K562 (cell line): ENCODE results near the gene LDB2. TPM values are rescaled to one million over a fixed set of nuclear protein-coding genes. Genes with fewer than 3 reads are reported as not detected.

Experiments used
- ATAC-seq: fragments of 200-7000 bp; cut with Tn5 transposase; 3 replicates; pipeline ENCODE4 v1.9.1; 2020; ENCODE audit warnings: moderate library complexity
- BruUV-seq: library from RNA; stranded (reverse); fragments of 400-500 nt; replicated peaks from 2 replicates; lab custom pipeline; 2021; lab: Mats Ljungman, UMichigan
- CTCF ChIA-PET: fragments of 300-600 bp; formaldehyde crosslinking; extraction: SDS; loops from one replicate; lab custom pipeline; 2021; ENCODE audit warnings: low intra/inter-chr PET ratio; lab: Yijun Ruan, JAX
- POLR2A ChIA-PET: fragments of 300-600, 350-650 bp; sonication (Branson Sonifier 250); formaldehyde crosslinking; extraction: SDS; loops from one replicate; lab custom pipeline; 2021; ENCODE audit warnings: antibody characterized with exemption, inconsistent platforms; lab: Yijun Ruan, JAX
- DNase-seq, 4 experiments: peaks; one replicate each; pipeline versions ENCODE4 v3.0.0 to v3.0.0-alpha.2; 2011 to 2018; ENCODE audit warnings: low spot score in 3 of 4, mixed read lengths in 3 of 4; ENCODE audit errors: extremely low read depth in 1 of 4
- FAIRE-seq: peaks from 2 replicates; lab custom pipeline; 2011; peaks lifted over from hg19 to GRCh38; lab: Jason Lieb, UNC
- H2AFZ ChIP-seq: 2 replicates; pipeline ENCODE4 v1.6.0; 2011; ENCODE audit warnings: low read depth, low read length, control low read depth, inconsistent platforms
- H3K27ac ChIP-seq: fragments of 200-600 bp; 3 replicates; pipeline ENCODE4 v1.8.0; 2011; ENCODE audit warnings: low read depth, mild to moderate bottlenecking, control low read depth, inconsistent platforms, low read length, moderate library complexity, mixed read lengths; ENCODE audit errors: extremely low read depth
- H3K27me3 ChIP-seq, 2 experiments: fragments of 300-600 bp in 1 of 2; 2 replicates in 1 of 2; 3 replicates in 1 of 2; pipeline versions ENCODE4 v1.6.0 to v1.8.0; 2011; ENCODE audit warnings: inconsistent platforms in 2 of 2, low read length in 2 of 2, mild to moderate bottlenecking in 1 of 2, mixed read lengths in 1 of 2, moderate library complexity in 1 of 2; ENCODE audit not compliant: control insufficient read depth in 2 of 2, insufficient read depth in 2 of 2
- H3K36me3 ChIP-seq: fragments of 300-600 bp; 3 replicates; pipeline ENCODE4 v1.8.0; 2011; ENCODE audit warnings: mild to moderate bottlenecking, low read length, inconsistent platforms; ENCODE audit not compliant: control insufficient read depth, insufficient read depth
- H3K4me1 ChIP-seq, 2 experiments: fragments of 200-600 bp in 1 of 2; replicated peaks in 1 of 2; 2 replicates in 1 of 2; 3 replicates in 1 of 2; pipeline versions ENCODE4 v1.5.1 to v1.8.0; 2011; ENCODE audit warnings: inconsistent platforms in 2 of 2, low read length in 2 of 2, mild to moderate bottlenecking in 1 of 2, mixed read lengths in 1 of 2, moderate library complexity in 1 of 2; ENCODE audit not compliant: control insufficient read depth in 2 of 2, insufficient read depth in 2 of 2
- H3K4me2 ChIP-seq: 2 replicates; pipeline ENCODE4 v1.6.1; 2011; ENCODE audit warnings: low read length, control low read depth, inconsistent platforms, mixed read lengths; ENCODE audit not compliant: insufficient read depth
- H3K4me3 ChIP-seq: fragments of 200-600 bp; sonication (generic), shearing (Covaris generic); 2 replicates; pipeline ENCODE4 v1.5.1; 2016; ENCODE audit warnings: control low read depth, inconsistent platforms
- H3K79me2 ChIP-seq: fragments of 200-600 bp; 3 replicates; pipeline ENCODE4 v1.8.0; 2011; ENCODE audit warnings: low read length, inconsistent platforms; ENCODE audit not compliant: control insufficient read depth, insufficient read depth
- H3K9ac ChIP-seq, 2 experiments: 2 replicates each; pipeline versions ENCODE4 v1.6.0 to v1.6.1; 2011; ENCODE audit warnings: low read depth in 2 of 2, low read length in 2 of 2, control low read depth in 1 of 2, inconsistent platforms in 1 of 2, mild to moderate bottlenecking in 1 of 2, mixed read lengths in 1 of 2; ENCODE audit not compliant: insufficient read depth in 1 of 2
- H3K9me1 ChIP-seq: one replicate; pipeline ENCODE4 v1.6.0; 2011; ENCODE audit warnings: inconsistent platforms, mild to moderate bottlenecking, low read length, moderate library complexity; ENCODE audit not compliant: control insufficient read depth, insufficient read depth
- H3K9me3 ChIP-seq: replicated peaks from 2 replicates; pipeline ENCODE4 v1.5.1; 2011; ENCODE audit warnings: low read depth, low read length, inconsistent platforms; ENCODE audit not compliant: control insufficient read depth, insufficient read depth
- H4K20me1 ChIP-seq: replicated peaks from 2 replicates; pipeline ENCODE4 v1.6.1; 2011; ENCODE audit warnings: low read length, inconsistent platforms, mixed read lengths; ENCODE audit not compliant: control insufficient read depth, insufficient read depth
- ELF1 ChIP-seq: fragments of 200-800 bp; sonication (Bioruptor generic); IDR thresholded peaks from 2 replicates; pipeline ENCODE4 v1.6.1; 2016; ENCODE audit warnings: missing genetic modification characterization, missing compliant biosample characterization
- HDAC8 ChIP-seq: fragments of 450-650 bp; IDR thresholded peaks from 2 replicates; pipeline ENCODE4 v1.6.1; 2016; ENCODE audit warnings: mild to moderate bottlenecking, missing genetic modification characterization, moderate library complexity, missing compliant biosample characterization
- RFX1 ChIP-seq: fragments of 450-650 bp; IDR thresholded peaks from 2 replicates; pipeline ENCODE4 v1.6.1; 2016; ENCODE audit warnings: mild to moderate bottlenecking, moderate library complexity
- TARDBP ChIP-seq: fragments of 450-650 bp; IDR thresholded peaks from 2 replicates; pipeline ENCODE4 v1.6.1; 2016
- ZEB2 ChIP-seq: fragments of 450-650 bp; IDR thresholded peaks from 2 replicates; pipeline ENCODE4 v1.6.1; 2016
- ZNF12 ChIP-seq: sonication (generic); formaldehyde crosslinking; IDR thresholded peaks from 2 replicates; pipeline ENCODE4 v1.4.0; 2020; ENCODE audit warnings: mild to moderate bottlenecking, missing genetic modification reagents
- ZNF143 ChIP-seq: sonication (generic); formaldehyde crosslinking; IDR thresholded peaks from 2 replicates; pipeline ENCODE4 v1.9.0; 2022; ENCODE audit warnings: mild to moderate bottlenecking, missing genetic modification reagents
- WGBS: fragments of 100-300 bp; shearing (Covaris generic); methylation state at CpG from one replicate; pipeline ENCODE4 v1.1.6; 2016; ENCODE audit warnings: low coverage, mixed read lengths; ENCODE audit not compliant: insufficient coverage; ENCODE audit errors: missing lambda C conversion rate; 5-methylcytosine and 5-hydroxymethylcytosine counted together
- in situ Hi-C: fragments of 300-500 bp; cut with MboI; formaldehyde crosslinking; loops from 4 replicates; pipeline ENCODE4 v1.15.0; 2018; ENCODE audit warnings: inconsistent platforms, mixed read lengths
- intact Hi-C: fragments of 100-400 bp; cut with micrococcal nuclease; formaldehyde crosslinking; loops from 2 replicates; pipeline ENCODE4 v1.14.2; 2022
- polyA plus RNA-seq, 8 experiments: library from polyadenylated mRNA; depleted of rRNA in 4 of 8; stranded (reverse) in 5 of 8; unstranded in 3 of 8; fragments of >200 nt; fragmentation: Nextera tagmentation in 2 of 8; fragmentation: Illumina TruSeq in 1 of 8; extraction: Ambion mirVana in 2 of 8; extraction: Trizol in 1 of 8; gene quantifications; 2 replicates each; pipeline versions ENCODE4 v1.2.1 to v1.2.3, GENCODE V29; 2011 to 2014; ENCODE audit warnings: inconsistent platforms in 1 of 8, missing spikeins in 1 of 8
- total RNA-seq, 7 experiments: library from RNA; depleted of rRNA in 6 of 7; stranded (reverse); fragments of >200 nt in 6 of 7; fragmentation: Illumina TruSeq in 2 of 7; extraction: Trizol in 2 of 7; gene quantifications; 2 replicates each; pipeline versions ENCODE4 v1.2.1 to v1.2.3, GENCODE V29; 2011 to 2021; ENCODE audit warnings: low replicate concordance in 1 of 7
- TF ChIP-seq, protein P1 (sequence below), 2 experiments: fragments of 450-650 bp in 1 of 2; IDR thresholded peaks; 2 replicates each; pipeline ENCODE4 v1.6.1; 2011 to 2017; ENCODE audit warnings: low read depth in 2 of 2, antibody characterized with exemption in 1 of 2, borderline replicate concordance in 1 of 2, low read length in 1 of 2, mild to moderate bottlenecking in 1 of 2, mixed read lengths in 1 of 2; ENCODE audit not compliant: control insufficient read depth in 1 of 2
- TF ChIP-seq, protein P2 (sequence below): IDR thresholded peaks from 3 replicates; pipeline ENCODE4 v1.6.1; 2011; ENCODE audit warnings: borderline replicate concordance, mild to moderate bottlenecking, moderate library complexity; ENCODE audit not compliant: insufficient read length; ENCODE audit errors: extremely low read depth
- TF ChIP-seq, protein P3 (sequence below): sonication (generic); formaldehyde crosslinking; IDR thresholded peaks from 2 replicates; pipeline ENCODE4 v1.5.0; 2020; ENCODE audit warnings: missing genetic modification reagents

The LDB2 gene
- total and polyA plus RNA-seq, 9 of the 15 experiments (the other 6 are each of a cell fraction or from before 2014, with no cell fraction given) = 0.10 to 0.20 TPM; not detected in 7

DNA sequence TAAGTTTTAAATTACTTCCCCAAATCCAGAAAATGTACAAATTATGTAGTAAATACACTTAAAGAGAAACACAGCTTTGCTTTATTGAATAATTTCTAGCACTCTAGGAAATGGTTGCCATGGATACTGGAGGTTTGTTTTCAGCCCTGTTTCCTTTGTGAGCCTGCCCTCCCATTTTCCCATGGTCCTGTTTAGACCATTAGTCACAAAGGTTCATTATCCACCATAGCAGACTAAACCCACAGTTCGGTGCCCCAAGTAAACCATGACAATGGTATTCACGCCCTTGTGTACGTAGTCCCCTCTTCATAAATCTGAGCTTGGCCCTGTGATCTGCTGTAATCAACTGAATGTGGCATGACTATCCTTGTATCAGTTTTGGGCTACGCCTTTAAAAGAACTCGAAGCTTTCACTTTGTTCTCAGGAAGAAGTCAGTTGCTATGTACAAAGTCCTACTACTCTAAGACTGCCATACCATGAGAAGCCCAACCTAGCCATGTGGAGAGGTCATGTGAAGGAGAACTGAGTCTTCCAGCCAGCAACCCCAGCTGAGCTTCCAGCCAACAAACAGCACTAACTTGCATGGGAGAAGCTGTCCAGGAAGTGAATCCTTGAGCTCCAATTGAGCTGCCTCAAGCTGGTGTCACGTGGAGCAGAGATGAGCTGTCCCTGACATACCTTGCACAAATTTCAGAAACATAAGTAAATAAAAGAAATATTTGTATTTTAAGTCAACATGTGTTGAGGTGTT lies 300.4 kb downstream of the LDB2 start:
- H3K9me3 ChIP-seq = no peaks in the 10 kb centered on the region
- H3K9ac ChIP-seq = no peak overlapping the region
- no peaks in the 10 kb centered on the region for H3K4me1 ChIP-seq
- ChIA-PET CTCF (no interaction called here), POLR2A (interaction anchor here (0.7 kb wide), 1 partner anchor 26 kb away, joined by 3 read pairs; no protein-coding TSS in a partner anchor)
- WGBS = 0% methylated on average over 6 of the region's 6 CpGs
- ATAC-seq = no peak
- DNase-seq = no peak
- no TSS peak for BruUV-seq
- no peaks in the 10 kb centered on the region for H3K36me3 ChIP-seq
- no peaks in the 10 kb centered on the region for H3K79me2 ChIP-seq
- H3K9me1 ChIP-seq = no peaks in the 10 kb centered on the region
- in situ Hi-C loops (no loop called here), intact Hi-C loops (no loop called here)
- no peak overlapping the region for H2AFZ ChIP-seq
- H3K4me3 ChIP-seq = no peak overlapping the region
- 0 out of 5 replicates have a peak, but pooled peaks cover 0 to 4% of the 10 kb centered on the region in 2 experiments for H3K27me3 ChIP-seq
- no peaks in the 10 kb centered on the region for H4K20me1 ChIP-seq
- no peak for FAIRE-seq
- TF ChIP-seq, protein P1, sequence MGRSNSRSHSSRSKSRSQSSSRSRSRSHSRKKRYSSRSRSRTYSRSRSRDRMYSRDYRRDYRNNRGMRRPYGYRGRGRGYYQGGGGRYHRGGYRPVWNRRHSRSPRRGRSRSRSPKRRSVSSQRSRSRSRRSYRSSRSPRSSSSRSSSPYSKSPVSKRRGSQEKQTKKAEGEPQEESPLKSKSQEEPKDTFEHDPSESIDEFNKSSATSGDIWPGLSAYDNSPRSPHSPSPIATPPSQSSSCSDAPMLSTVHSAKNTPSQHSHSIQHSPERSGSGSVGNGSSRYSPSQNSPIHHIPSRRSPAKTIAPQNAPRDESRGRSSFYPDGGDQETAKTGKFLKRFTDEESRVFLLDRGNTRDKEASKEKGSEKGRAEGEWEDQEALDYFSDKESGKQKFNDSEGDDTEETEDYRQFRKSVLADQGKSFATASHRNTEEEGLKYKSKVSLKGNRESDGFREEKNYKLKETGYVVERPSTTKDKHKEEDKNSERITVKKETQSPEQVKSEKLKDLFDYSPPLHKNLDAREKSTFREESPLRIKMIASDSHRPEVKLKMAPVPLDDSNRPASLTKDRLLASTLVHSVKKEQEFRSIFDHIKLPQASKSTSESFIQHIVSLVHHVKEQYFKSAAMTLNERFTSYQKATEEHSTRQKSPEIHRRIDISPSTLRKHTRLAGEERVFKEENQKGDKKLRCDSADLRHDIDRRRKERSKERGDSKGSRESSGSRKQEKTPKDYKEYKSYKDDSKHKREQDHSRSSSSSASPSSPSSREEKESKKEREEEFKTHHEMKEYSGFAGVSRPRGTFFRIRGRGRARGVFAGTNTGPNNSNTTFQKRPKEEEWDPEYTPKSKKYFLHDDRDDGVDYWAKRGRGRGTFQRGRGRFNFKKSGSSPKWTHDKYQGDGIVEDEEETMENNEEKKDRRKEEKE (IDR thresholded peaks at IDR 0.05; ENCODE audit: borderline replicate concordance in 1 of 2, control insufficient read depth in 1 of 2, low read depth in 2 of 2, low read length in 1 of 2) = no peak
- TF ChIP-seq, protein P2, sequence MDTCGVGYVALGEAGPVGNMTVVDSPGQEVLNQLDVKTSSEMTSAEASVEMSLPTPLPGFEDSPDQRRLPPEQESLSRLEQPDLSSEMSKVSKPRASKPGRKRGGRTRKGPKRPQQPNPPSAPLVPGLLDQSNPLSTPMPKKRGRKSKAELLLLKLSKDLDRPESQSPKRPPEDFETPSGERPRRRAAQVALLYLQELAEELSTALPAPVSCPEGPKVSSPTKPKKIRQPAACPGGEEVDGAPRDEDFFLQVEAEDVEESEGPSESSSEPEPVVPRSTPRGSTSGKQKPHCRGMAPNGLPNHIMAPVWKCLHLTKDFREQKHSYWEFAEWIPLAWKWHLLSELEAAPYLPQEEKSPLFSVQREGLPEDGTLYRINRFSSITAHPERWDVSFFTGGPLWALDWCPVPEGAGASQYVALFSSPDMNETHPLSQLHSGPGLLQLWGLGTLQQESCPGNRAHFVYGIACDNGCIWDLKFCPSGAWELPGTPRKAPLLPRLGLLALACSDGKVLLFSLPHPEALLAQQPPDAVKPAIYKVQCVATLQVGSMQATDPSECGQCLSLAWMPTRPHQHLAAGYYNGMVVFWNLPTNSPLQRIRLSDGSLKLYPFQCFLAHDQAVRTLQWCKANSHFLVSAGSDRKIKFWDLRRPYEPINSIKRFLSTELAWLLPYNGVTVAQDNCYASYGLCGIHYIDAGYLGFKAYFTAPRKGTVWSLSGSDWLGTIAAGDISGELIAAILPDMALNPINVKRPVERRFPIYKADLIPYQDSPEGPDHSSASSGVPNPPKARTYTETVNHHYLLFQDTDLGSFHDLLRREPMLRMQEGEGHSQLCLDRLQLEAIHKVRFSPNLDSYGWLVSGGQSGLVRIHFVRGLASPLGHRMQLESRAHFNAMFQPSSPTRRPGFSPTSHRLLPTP = no peak
- TF ChIP-seq ZNF12 (CRISPR knock-in tag) = no peak
- peak; percentile 71 for TF ChIP-seq RFX1
- TF ChIP-seq ZEB2 = no peak
- TF ChIP-seq, protein P3, sequence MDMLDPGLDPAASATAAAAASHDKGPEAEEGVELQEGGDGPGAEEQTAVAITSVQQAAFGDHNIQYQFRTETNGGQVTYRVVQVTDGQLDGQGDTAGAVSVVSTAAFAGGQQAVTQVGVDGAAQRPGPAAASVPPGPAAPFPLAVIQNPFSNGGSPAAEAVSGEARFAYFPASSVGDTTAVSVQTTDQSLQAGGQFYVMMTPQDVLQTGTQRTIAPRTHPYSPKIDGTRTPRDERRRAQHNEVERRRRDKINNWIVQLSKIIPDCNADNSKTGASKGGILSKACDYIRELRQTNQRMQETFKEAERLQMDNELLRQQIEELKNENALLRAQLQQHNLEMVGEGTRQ (CRISPR knock-in tag) = 0 out of 2 replicates have a peak, but pooled peaks have one; percentile 21
- TF ChIP-seq TARDBP = no peak
- no peak for TF ChIP-seq ZNF143 (CRISPR knock-in tag)
- TF ChIP-seq HDAC8 (tag) = no peak
- no peak for TF ChIP-seq ELF1 (tag)
- H3K4me2 ChIP-seq = no peak overlapping the region
- H3K27ac ChIP-seq = no peak overlapping the region
